ENCODE results near the gene MUC6. TPM values are rescaled to one million over a fixed set of nuclear protein-coding genes. Genes with fewer than 3 reads are reported as not detected.

The MUC6 gene, protein sequence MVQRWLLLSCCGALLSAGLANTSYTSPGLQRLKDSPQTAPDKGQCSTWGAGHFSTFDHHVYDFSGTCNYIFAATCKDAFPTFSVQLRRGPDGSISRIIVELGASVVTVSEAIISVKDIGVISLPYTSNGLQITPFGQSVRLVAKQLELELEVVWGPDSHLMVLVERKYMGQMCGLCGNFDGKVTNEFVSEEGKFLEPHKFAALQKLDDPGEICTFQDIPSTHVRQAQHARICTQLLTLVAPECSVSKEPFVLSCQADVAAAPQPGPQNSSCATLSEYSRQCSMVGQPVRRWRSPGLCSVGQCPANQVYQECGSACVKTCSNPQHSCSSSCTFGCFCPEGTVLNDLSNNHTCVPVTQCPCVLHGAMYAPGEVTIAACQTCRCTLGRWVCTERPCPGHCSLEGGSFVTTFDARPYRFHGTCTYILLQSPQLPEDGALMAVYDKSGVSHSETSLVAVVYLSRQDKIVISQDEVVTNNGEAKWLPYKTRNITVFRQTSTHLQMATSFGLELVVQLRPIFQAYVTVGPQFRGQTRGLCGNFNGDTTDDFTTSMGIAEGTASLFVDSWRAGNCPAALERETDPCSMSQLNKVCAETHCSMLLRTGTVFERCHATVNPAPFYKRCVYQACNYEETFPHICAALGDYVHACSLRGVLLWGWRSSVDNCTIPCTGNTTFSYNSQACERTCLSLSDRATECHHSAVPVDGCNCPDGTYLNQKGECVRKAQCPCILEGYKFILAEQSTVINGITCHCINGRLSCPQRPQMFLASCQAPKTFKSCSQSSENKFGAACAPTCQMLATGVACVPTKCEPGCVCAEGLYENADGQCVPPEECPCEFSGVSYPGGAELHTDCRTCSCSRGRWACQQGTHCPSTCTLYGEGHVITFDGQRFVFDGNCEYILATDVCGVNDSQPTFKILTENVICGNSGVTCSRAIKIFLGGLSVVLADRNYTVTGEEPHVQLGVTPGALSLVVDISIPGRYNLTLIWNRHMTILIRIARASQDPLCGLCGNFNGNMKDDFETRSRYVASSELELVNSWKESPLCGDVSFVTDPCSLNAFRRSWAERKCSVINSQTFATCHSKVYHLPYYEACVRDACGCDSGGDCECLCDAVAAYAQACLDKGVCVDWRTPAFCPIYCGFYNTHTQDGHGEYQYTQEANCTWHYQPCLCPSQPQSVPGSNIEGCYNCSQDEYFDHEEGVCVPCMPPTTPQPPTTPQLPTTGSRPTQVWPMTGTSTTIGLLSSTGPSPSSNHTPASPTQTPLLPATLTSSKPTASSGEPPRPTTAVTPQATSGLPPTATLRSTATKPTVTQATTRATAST (N-terminal part only)
- not detected in 2 replicates for total RNA-seq

DNA sequence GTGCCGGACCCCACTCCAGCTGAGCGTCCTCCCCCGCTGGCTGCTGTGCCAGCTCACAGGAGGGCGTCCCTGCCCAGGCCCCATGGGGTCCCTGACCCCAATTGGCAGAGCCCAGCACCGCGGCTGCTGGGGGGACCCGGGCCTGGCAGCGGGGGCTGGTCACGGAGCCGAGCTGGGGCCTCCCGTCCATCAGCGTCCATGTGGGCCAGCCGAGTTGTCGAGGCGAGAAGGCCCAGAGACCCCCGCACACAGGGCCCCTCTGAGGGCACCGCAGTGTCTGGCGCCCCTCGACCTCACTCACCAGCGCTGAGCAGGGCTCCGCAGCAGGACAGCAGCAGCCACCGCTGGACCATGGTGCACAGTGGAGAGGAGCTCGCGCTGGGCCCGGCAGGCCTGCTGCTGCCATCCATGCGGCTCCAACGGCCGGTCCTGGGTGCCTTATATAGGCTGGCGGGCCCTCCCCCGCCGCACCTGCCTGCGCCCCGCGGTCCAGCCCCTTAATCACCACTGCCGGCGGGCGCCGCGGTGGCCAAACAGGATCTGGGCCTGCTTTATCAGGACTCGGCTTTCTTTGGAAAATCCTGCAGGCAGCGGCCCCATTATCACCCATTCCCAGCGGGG is at the start of gene MUC6:
MUC6 (minus strand) TSS at position 416 of the 621 bp plus-strand sequence; CDS start at position 353, 63 bp downstream.

DNA sequence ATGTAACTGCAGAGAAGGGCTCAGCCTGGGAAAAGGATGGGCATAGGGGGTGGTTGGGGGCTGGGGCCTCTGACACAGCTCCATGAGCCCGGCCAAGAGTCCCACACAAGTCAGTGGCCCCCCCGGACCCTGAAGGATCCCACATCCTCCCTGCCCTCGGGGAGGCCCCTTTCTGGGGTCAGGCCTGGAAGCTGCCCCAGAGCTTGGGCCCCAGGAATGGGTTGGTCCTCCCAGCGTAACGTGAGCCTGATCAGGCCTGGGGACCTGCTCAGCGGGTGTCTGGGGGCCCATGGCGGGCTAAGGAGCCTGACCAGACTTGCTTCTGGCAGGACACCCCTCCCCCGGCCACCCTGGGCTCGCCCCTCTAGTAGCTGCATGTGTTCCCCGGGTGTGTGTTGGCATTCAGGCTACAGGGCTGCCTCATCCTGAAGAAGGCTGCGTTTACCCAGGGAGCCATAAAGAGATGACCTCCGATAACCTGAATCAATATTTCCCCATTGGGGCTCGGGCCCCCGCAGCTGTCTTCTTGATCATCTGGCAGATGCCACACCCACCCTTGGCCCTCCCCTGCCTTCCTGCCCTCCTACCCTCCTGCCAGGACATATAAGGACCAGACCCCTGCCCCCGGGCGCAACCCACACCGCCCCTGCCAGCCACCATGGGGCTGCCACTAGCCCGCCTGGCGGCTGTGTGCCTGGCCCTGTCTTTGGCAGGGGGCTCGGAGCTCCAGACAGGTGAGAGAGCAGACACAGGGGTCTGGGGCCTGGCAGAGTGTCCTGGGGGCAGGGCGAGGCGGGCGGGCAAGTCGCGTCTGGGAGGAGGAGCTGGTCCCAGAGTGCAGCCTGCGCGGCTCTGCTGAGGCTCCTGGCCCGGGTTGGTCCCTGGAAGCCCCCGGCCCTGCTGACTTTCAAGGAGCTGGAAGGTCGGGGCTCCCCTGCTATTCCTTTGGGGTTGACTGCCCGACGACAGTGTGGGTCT is 38.0 kb upstream of the MUC6 start, which contains the start of gene MUC2:
MUC2 (plus strand) TSS at position 631 of the 978 bp plus-strand sequence.

Other genes starting within 250 kb of the MUC6 start
- gene CEND1, start 246.6 kb downstream of the MUC6 start, total RNA-seq, result 0.94 and 1.3 TPM in 2 replicates
- 9.8 and 18.2 TPM in 2 replicates for gene SLC25A22, start 238.4 kb downstream of the MUC6 start, total RNA-seq
- gene PIDD1, start 231.5 kb downstream of the MUC6 start, total RNA-seq, result 7.4 and 12.1 TPM in 2 replicates
- 1,276 and 1,479 TPM in 2 replicates for gene RPLP2, start 226.8 kb downstream of the MUC6 start, total RNA-seq
- 32.1 and 37.1 TPM in 2 replicates for gene PNPLA2, start 217.8 kb downstream of the MUC6 start, total RNA-seq
- gene CRACR2B, start 208.8 kb downstream of the MUC6 start, total RNA-seq, result 0.70 and 3.3 TPM in 2 replicates
- gene CD151, start 203.8 kb downstream of the MUC6 start, total RNA-seq, result 300 and 449 TPM in 2 replicates
- 144 and 256 TPM in 2 replicates for gene POLR2L, start 194.2 kb downstream of the MUC6 start, total RNA-seq
- 282 and 332 TPM in 2 replicates for gene TSPAN4, start 193.9 kb downstream of the MUC6 start, total RNA-seq
- 88.0 and 91.3 TPM in 2 replicates for gene CHID1, start 125.9 kb downstream of the MUC6 start, total RNA-seq
- 41.9 and 47.2 TPM in 2 replicates for gene AP2A2, start 110.8 kb downstream of the MUC6 start, total RNA-seq
- gene MUC2, start 38.2 kb upstream of the MUC6 start, total RNA-seq, result not detected in 2 replicates
- gene MUC5AC, start 121.2 kb upstream of the MUC6 start, total RNA-seq, result not detected in 2 replicates
- not detected in 2 replicates for gene MUC5B, start 186.3 kb upstream of the MUC6 start, total RNA-seq